NK-92 (cell line): ENCODE results near the gene DYNC1I1.

ENCODE experiments used
- DNase-seq: peaks from one replicate; lab custom pipeline; 2025; ENCODE audit not compliant: unreplicated experiment; lab: John Stamatoyannopoulos, UW

DYNC1I1 gene

DNA sequence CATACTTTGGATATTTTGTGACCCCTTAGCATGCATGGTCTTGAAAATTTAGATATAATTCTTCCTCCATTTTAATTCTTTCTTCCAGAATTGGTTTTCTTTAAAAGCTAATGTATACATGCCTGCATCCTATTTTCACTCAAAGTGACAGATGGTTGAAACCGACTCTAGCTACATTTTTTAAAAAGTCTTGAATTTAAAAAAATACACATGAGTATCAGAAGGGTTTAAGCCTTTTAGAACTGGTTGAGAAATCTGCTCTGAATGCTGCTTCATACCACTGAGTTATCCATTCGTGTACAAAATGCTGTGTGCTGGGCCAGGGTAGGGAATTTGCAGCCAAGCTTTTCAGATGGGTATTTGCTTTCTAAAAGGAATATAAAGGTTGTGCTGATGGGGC is 16.5 kb downstream of the DYNC1I1 start:
- DNase-seq = no peak

DNA sequence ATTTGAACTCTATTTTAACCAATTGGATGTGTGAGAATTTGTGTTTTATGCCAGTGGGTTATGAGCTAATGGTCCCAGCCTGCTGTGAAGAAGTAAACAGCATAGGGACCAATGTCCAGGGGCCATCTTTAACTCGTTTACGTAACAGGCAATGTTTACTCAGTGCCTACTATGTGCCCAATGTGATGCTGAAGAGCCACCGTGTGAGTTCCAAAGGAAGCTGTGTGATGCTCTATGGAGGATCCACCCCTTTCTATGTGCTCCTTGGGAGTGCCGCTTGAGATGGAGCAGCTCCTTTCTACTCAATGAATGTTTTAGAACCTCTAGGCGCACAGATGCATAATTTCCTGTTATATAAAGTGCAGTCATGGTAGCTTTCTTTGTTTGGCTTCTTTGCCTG is 21.3 kb downstream of the DYNC1I1 start:
- DNase-seq = no peak

DNA sequence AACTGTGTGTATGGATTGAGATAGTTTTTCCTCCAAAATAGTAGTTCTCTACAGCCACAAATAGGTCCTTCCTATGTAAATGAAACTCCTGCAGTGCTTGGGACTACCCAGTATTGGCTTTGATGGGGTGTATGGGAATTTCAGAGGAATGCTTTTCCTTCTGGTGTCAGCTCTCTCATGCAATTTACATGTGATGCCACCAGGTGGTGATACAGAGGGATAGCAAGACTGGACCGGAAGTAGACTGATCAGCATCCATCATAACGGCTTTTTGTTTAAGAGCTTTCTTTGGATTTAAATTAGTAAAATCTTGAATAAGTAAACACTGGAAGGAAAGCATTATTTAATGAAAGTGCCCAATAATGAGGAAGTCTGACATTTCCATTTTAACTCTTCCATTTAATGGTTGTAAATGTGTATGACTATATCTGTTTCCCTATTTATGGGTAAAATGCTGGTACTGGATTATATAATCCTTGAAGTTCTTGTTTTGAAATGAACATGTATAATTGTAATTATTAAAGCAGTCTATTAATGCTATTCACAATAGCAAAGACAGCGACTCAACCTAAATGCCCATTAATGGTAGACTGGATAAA is 22.7 kb downstream of the DYNC1I1 start:
- no peak for DNase-seq

DNA sequence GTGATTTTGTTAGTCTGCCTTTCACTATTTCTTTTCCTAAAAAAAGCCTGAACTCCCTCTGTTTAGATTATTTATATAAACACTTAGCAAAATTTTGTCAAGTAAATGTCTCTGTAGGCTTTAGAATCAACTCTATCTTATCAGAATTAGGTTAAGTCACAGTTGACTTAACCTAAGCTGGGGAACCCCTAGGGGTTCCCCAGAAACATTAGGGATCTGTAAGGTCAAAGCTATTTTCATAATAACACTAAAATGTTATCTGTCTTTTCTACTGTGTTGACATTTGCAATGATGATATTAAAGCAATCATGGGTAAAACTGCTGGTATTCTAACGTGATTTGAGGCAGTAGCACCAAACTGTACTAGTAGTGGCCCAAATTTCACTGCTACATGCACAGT is 24.3 kb downstream of the DYNC1I1 start:
- DNase-seq = no peak

GRCh38 chr7:95798401-95798930 is 26.1 kb downstream of the DYNC1I1 start:
- DNase-seq = no peak

DNA sequence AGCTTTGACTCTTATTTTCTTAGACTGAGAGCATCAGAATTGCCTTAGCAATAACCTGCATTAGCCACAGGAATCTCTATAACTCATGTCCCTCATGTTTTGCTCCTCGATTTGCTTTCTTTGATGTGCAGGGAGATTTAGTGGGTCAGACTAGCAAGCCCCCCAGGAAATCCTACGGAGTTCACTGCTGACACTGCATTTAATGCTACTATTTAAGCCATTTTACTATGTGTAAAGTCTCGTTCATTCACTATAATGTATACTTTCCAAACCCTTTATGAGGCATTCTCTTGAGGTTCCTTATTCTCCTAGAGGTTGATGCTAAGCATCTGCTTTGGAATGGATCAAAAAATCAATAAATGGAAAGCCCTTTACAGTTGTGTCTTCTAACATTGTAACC is 28.4 kb downstream of the DYNC1I1 start:
- no peak for DNase-seq

DNA sequence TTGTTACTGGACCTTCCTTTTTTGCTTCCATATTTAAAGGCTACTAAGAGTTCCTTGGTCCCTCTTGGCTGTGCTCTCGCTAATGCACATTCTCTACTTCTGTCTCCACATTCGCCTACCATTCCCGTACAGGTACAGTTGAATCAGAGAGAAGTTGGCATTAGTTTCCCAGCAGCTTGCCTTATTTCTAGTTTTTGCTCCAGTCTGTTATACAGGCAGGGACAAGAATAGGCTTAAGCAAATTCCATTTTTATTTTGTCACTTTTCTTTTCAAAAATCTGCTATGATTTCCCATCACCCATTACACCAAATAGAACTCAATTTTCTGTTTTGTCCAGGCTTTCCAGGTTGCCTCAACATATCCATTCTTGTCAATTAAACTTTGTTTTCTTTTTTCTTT is 29.9 kb downstream of the DYNC1I1 start:
- no peak for DNase-seq

GRCh38 chr7:95804052-95804451 is 31.7 kb downstream of the DYNC1I1 start:
- no peak for DNase-seq

GRCh38 chr7:95805909-95806308 is 33.6 kb downstream of the DYNC1I1 start:
- DNase-seq = no peak

DNA sequence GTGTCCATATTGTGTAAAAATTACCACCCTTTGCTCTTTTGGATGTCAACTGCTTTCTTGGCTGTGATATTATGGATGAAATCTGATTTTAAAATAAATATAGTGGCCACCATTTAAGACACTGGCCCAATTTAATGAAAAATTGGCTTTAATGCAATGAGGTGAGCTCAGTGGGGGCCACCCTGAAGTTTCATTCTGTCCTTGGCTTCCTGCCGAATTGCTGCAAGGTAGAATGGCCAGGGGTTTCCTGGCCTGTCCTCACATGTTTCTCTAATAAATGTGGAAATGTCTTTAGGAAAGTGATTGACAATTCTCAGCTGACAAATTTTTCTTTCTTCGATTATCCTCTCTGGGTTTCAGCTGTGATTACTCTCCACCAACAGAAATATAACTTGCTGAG is 36.0 kb downstream of the DYNC1I1 start:
- DNase-seq = no peak

DNA sequence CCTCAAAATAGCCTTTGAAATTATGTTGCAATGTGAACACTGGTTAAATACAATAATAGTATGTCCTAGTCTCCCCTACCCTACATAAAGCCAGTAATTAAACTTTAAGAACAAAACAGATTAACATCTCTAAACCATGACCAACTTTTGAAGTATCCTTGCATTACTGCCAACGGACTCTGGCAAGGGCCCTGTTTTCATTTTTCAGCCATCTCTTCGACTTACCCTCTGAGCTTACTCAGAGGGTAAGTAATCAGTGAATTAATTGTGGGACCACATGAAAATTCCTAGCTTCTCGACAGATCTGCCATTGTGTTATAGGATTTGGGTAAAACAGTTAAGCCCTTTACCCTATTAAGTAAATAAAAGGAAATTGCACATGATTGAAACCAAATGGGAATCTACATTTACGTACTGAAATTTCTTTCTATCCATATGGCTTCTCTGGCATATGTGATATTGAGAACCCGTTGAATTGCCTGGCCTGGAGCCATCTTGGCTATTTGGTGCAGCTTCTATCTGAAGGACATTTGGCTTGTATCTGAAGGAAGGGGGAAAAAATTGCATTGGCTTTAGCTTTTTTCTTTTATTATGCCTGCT is 39.6 kb downstream of the DYNC1I1 start:
- no peak for DNase-seq

- DNase-seq = no peak
Measured at GRCh38 chr7:95814721-95815120, 42.4 kb downstream of the DYNC1I1 start.

- no peak for DNase-seq
Measured at GRCh38 chr7:95817866-95818640, 45.7 kb downstream of the DYNC1I1 start.

DNA sequence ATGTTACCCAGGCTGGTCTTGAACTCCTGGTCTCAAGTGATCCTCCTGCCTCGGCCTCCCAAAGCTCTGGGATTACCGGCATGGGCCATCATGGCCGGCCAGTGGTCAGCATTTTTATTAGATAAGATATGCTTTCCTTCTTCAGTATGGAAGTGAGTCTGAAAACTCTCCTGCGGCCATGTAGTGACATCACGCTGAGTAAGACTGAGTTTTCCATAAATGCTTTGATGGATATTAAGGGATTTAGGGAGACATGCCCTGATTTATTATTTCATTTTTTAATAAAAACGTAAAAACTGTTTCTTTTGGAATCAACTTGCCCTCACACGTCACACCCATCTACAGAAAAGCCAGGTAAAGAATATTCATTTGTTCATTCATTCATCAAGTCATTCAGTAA is 48.4 kb downstream of the DYNC1I1 start:
- no peak for DNase-seq

- DNase-seq = no peak
Measured at GRCh38 chr7:95822717-95823116, 50.4 kb downstream of the DYNC1I1 start.

DNA sequence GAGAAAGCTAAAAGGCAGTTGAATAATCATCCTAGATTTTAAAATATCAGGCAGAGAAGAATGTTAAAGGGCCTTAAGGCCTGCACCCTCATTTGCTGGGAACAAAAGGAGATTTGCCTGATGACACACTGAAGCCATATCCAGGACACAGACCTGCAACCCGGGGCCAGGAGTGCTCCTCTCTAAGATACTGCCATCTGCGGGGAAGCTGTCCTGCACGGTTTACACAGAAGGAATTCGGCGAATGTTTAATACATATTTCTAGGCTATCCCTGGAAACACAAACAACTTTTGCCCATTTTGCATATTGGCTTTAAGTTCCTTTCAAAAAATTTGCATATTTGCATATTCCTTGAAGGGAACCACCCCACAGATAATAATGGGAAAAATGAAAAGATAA is 52.3 kb downstream of the DYNC1I1 start:
- no peak for DNase-seq

DNA sequence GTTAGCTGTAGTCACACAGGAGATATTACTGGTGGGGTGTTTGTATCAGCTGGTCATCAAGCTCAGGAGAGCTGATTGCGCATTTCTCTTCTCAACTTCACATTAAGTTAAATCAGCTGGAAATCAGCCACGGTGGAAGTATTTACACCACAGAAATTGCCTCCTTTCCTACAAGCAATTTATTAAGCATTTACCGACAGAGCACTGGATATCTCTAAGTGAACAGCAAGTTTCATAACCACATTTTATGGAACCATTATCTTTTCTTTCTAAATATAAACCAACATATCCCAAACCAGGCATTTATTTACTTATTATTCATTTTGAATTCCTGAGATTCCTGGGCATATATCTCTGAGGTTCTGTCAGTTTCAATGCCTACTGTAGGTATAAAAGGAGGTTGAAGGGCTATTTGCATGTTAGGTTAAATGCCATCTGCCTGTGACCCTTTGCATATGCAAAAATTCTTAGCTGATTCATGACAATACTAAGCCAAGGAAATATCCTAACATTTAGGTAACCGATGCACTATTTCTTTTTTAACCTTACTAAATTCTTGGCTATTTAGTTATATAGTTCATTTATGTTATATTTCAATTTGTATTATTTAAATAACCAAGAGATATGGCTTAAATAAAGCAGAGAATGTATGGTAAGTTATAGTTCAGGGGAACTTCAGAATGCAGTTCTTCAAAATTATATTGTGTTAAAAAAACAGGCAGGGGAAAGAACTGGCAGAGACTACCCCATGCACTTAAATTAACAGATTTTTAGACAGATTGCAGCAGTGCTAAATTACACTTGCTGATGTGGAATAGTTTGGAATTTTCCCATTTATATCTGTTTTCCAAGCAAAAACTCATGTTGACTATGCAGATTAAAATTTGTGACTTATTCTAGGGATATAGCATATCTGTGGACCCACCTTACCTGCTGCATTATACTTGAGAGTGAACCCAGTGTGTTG is 56.8 kb downstream of the DYNC1I1 start:
- no peak for DNase-seq

DNA sequence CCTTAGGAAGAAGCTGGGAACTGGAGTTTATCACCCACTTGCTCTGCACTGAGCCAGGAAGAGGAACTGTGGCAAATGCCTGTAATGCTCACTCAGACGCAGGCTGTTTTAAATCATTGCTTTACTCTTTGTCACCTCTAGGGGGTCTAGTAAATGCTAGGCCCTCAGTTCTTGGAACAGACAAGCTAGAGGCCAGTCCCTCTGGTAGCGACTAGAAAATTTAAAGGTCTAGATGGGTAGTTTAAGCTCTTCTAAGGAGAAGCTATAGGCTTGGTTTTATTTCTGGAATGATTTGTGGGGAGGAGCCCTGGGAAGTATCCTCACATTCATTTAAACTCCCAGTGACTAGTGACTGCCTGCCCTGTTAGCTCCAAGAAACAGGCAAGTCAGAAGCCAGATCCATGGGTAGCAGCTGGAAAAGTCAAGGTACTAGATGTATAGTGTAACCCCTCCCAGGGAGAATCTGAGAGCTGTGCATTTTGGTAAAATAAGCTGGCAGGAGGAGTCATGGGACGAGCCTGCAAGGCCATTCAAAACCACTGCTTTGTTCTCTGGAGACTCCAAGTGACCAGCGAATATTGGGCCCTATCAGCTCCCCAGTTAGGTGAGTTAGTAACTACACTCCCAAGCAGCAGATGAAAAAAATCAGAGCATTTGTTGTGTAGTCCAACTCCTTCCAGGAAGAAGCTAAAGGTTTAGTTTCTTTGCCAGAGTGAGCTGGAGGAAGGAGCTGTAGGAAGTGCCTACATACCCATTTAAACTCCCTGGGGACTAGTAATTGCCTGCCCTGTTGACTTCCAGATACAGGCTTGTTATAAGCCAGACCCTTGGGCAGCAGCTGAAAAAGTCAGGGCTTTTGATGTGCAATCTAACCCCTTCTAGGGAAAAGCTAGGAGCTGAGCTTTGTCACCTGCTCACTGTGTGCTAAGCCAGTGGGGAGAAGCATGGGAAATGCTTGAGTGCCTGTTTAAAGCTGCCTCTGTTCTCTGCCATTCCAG is 68.9 kb downstream of the DYNC1I1 start:
- no peak for DNase-seq

DNA sequence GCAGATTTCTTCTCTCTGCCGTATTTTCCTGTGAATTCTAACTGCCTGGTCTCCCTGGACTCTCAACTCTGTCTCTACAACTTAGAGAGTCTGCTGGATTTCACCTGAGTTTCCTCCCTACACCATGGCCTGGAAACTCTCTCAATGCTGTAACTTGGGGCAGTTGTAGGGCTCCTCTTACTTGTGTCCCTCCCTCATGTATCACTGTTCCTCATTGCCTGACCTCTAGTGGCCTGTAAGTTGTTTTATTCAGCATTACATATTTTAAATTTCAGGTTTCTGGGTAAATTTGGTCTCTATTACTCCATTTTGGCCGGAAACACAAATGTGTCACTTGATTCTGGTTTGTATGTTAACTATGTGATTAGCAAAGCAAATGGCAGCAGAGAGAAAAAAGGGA is 70.9 kb downstream of the DYNC1I1 start:
- DNase-seq = no peak

GRCh38 chr7:95845007-95845406 is 72.7 kb downstream of the DYNC1I1 start:
- DNase-seq = no peak
